Activated naive CD4-positive, alpha-beta T cell treated with anti-CD3 and anti-CD28 coated beads, Interleukin-2, amount 50 U/mL, for 24 hours (primary cell): ENCODE results near the gene ZNF521.

Source experiments
- H3K27ac Mint-ChIP-seq: one replicate; pipeline ENCODE4 v1.8.0; 2021; ENCODE audit warnings: mild to moderate bottlenecking, mixed read lengths
- H3K27me3 Mint-ChIP-seq: one replicate; pipeline ENCODE4 v1.8.0; 2021; ENCODE audit warnings: mixed read lengths
- H3K36me3 Mint-ChIP-seq: one replicate; pipeline ENCODE4 v1.8.0; 2021; ENCODE audit warnings: mixed read lengths
- H3K4me1 Mint-ChIP-seq: one replicate; pipeline ENCODE4 v1.8.0; 2021; ENCODE audit warnings: mixed read lengths
- H3K4me3 Mint-ChIP-seq: one replicate; pipeline ENCODE4 v1.8.0; 2021; ENCODE audit warnings: mild to moderate bottlenecking, mixed read lengths
- H3K9me3 Mint-ChIP-seq: one replicate; pipeline ENCODE4 v1.8.0; 2021; ENCODE audit warnings: mixed read lengths

Gene ZNF521

DNA sequence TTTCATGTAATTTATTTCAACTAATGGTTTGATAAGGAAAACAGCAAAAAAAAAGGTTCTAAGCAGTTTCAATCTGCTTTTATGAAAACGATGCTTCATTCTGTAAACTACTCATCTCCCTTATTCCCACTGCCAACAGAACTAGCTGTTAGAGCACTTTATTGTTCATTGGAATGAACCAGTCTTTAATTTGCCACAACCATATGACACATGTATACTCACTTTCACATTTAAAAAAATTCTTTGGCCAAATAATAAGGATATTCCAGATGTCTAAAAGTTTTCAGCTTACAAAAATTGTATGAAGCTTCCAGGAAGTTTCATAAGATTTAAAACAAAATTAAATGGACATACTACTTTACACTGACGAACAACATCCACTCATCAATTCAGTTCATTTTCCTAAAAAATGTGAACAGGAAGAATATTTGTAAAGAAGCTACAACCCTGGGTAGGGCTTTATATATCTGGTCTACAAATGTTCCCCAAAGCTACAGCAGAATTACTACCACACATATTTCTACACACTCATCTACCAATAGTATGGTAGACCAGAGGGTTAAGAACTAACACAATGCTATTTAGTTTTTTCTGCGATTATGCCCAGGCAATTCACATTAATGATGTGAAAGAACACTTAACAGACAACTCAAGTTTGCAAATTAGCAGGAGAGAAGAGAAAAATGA, 37.7 kb downstream of the ZNF521 start:
- no peaks in the 10 kb centered on the region for H3K9me3 Mint-ChIP-seq
- H3K4me1 Mint-ChIP-seq = no peaks in the 10 kb centered on the region
- no peak overlapping the region for H3K27ac Mint-ChIP-seq
- peaks cover 5% of the 10 kb centered on the region for H3K27me3 Mint-ChIP-seq
- H3K4me3 Mint-ChIP-seq = no peak overlapping the region
- H3K36me3 Mint-ChIP-seq = no peaks in the 10 kb centered on the region

DNA sequence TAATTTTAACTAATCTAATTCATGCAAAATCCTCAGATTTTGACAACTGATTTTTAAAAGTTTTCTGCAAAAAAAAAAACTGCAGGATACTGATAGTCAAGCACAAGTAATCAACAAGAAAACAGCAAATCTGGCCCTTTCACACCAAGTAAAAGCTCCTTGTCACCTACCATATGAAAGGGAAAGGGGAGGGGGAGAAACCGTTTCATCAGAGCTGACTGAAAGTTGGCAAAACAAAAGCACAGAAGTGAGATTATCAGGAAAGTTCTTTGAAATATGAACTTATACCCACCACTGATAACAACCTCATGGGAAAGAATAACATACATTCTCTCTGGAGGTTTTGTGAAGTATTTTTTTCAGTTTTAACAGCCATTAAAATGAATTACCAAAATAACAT, 38.7 kb downstream of the ZNF521 start:
- Mint-ChIP-seq H3K36me3 (no peaks in the 10 kb centered on the region), H3K4me3 (no peak overlapping the region), H3K27me3 (peaks cover 8% of the 10 kb centered on the region), H3K27ac (no peak overlapping the region), H3K9me3 (no peaks in the 10 kb centered on the region), H3K4me1 (no peaks in the 10 kb centered on the region)

DNA sequence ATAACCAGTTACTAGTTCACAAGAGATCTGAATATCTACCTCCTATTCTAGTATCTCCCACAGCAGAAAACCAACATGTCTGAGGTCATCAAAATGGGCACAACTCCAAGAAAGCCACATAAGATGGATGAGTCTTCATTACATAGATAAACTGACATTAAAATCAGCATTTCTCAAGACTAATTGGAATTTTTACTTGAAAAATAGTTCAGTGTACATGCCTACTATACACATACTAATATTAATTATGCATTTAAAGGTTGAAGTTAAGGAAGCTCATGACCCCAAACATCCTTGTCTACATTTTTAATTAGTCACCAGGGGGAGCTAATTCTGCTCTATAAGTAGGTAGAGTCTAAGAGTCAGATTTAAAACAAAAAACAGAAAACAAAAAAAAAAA, 41.9 kb downstream of the ZNF521 start:
- no peak overlapping the region for H3K27ac Mint-ChIP-seq
- H3K36me3 Mint-ChIP-seq = no peaks in the 10 kb centered on the region
- no peaks in the 10 kb centered on the region for H3K4me1 Mint-ChIP-seq
- peaks cover 5% of the 10 kb centered on the region for H3K27me3 Mint-ChIP-seq
- no peaks in the 10 kb centered on the region for H3K9me3 Mint-ChIP-seq
- no peak overlapping the region for H3K4me3 Mint-ChIP-seq

DNA sequence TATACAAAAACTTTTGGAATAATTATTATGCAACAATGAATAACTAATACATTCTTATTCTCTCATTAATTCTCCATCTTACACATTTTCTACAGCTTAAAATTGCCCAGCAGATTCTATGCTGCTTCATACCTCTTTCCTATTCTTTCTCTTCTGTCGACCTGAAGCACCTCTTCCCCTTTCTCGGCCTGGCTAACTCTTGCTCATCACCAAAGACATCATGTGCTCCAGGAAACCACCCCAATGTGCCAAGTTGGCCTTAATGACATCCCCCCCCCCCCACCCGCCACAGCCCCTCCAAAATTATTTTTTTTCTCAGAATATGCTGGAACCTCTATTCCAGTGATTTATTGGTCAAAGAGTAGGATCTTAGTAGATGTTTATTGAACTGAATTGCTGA, 43.6 kb downstream of the ZNF521 start:
- Mint-ChIP-seq H3K4me1 (no peaks in the 10 kb centered on the region), H3K4me3 (no peak overlapping the region), H3K9me3 (no peaks in the 10 kb centered on the region), H3K36me3 (no peaks in the 10 kb centered on the region), H3K27me3 (peaks cover 5% of the 10 kb centered on the region), H3K27ac (no peak overlapping the region)

DNA sequence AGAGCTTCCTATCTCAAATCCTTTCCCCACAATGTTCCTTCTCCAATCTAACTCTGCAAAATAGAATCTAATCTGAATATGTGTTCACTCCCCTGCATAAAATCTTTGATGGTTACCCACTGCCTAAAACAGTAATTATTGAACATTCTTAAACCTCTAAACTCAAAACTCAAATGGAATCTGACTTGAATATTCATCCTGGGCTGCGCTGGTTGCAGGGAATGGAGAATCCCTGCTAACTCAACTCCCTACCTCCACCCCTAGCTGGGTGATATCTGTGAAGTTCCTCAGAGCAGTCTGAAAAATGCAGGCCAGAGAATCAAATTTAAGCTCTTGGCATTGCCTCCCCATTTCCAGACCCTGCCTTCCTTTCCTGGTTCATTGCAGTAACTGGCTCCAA, 44.8 kb downstream of the ZNF521 start:
- peaks cover 5% of the 10 kb centered on the region for H3K27me3 Mint-ChIP-seq
- H3K4me3 Mint-ChIP-seq = no peak overlapping the region
- H3K9me3 Mint-ChIP-seq = no peaks in the 10 kb centered on the region
- no peak overlapping the region for H3K27ac Mint-ChIP-seq
- H3K4me1 Mint-ChIP-seq = no peaks in the 10 kb centered on the region
- no peaks in the 10 kb centered on the region for H3K36me3 Mint-ChIP-seq

DNA sequence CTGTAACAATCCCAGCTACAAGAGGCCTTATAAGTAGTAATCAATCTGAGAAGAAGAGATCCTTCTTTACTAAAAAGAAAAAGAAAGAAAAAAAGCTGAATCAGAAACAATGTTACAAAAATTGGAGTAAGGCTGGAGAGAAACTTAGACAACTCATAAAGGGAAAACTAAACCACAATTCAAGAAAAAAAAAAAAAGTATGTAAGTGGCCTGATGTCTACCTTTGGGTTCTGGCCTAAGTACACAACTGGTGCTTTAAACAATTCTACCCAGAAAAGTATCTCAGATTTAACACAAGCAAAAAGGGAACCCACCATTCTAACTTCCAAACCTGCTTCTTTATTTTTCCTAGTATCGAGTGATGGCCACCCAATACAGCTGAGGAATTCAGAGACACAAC, 45.3 kb downstream of the ZNF521 start:
- Mint-ChIP-seq H3K9me3 (no peaks in the 10 kb centered on the region), H3K36me3 (no peaks in the 10 kb centered on the region), H3K4me1 (no peaks in the 10 kb centered on the region), H3K27me3 (peaks cover 5% of the 10 kb centered on the region), H3K27ac (no peak overlapping the region), H3K4me3 (no peak overlapping the region)

DNA sequence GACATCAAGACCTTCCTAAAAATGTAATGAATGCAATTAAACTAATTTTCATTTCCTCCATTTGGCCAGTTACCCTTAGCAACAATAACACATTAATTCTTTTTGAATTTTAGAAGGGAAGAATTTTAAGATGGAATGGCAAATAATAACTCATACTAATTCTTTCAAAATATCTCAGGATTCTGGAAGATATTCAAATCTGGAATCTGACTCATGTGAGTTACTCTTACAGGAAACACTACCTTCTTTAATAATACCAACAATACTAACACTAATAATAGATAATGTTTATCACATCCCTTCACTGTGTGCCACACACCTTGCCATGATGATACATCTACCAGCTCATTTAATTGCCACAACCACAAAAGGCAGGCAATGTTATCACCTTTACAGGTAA, 46.4 kb downstream of the ZNF521 start:
- Mint-ChIP-seq H3K4me3 (no peak overlapping the region), H3K27ac (no peak overlapping the region), H3K4me1 (no peaks in the 10 kb centered on the region), H3K27me3 (peaks cover 5% of the 10 kb centered on the region), H3K9me3 (no peaks in the 10 kb centered on the region), H3K36me3 (no peaks in the 10 kb centered on the region)

DNA sequence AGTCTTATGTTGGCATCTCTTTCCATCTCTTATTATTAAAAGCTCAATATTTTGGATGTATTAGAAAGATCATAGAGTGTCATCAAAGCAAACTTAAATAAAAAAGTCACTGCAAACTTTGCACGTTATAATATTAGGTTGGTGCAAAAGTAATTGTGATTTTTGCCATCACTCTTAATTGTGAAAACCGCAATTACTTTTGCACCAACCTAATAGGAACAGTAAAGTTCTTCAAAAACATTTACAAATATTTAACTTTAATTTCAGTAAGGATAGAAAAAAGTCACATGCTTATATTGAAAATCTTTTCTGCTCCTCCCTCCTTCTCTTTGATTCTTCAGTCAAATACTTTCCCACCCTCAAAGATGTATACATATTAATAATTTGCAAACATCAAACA, 51.5 kb downstream of the ZNF521 start:
- Mint-ChIP-seq H3K4me1 (no peaks in the 10 kb centered on the region), H3K27me3 (peaks cover 2% of the 10 kb centered on the region), H3K4me3 (no peak overlapping the region), H3K9me3 (no peaks in the 10 kb centered on the region), H3K36me3 (no peaks in the 10 kb centered on the region), H3K27ac (no peak overlapping the region)

DNA sequence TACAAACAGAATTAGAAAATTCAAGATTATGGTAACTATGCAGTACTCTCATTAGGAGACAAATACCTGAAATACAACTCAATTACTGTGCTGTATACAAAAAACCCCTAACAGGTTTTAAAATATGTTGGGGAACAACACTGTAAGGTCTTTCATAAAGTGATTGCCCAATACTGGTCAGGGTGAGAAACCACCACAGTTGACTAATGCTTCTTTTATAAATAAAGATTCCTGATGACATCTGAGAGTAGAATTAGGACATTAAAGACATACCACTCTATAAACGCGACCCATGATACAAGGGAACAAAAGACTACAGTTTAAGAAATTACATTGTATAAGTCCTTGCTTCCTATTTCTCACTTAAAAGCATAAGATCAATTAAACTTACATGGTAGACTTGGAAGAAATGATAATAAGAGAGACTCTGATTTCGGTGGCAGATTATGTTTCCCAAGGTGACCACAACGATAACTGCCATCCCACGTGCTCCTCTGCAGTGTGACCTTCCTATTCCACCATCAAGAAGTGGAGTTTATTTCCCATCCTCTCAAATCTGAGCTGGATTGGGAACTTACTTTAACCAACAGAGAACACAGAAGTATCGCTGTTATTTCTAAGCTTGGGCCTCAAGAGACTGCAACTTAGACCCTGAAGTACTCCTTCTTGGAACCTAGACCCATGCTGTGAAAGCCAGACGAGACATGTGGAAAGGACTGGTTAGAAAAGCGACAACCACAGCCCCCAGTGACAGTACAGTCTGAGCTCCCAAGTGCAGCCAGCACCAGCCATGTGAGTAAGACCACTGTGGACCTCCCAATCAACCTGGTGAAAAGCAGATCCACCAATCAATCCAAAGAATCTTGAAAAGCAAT, 52.3 kb downstream of the ZNF521 start:
- Mint-ChIP-seq H3K4me1 (no peaks in the 10 kb centered on the region), H3K27ac (no peak overlapping the region), H3K4me3 (no peak overlapping the region), H3K9me3 (no peaks in the 10 kb centered on the region), H3K36me3 (no peaks in the 10 kb centered on the region), H3K27me3 (peaks cover 2% of the 10 kb centered on the region)

DNA sequence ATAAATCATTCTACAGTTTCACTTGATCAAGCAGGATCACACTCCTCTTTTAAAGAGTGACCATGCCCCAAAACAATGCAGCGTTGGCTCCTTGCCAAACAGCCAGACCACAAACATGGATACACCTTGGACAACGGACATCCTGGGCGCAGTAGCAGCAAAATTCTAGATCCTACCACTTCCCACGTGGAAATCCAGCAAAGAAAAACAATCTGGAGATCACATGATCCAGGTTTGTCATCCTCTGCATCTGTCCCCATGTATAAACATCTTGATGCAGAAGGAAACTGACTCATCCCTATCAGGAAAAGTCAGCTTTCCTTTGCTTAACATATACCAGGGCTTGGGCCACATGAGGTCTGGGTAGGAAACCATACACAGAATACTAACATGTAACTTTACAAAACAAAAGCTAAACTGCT, 53.1 kb downstream of the ZNF521 start:
- Mint-ChIP-seq H3K9me3 (no peaks in the 10 kb centered on the region), H3K27me3 (peaks cover 2% of the 10 kb centered on the region), H3K27ac (no peak overlapping the region), H3K4me3 (no peak overlapping the region), H3K36me3 (no peaks in the 10 kb centered on the region), H3K4me1 (no peaks in the 10 kb centered on the region)

DNA sequence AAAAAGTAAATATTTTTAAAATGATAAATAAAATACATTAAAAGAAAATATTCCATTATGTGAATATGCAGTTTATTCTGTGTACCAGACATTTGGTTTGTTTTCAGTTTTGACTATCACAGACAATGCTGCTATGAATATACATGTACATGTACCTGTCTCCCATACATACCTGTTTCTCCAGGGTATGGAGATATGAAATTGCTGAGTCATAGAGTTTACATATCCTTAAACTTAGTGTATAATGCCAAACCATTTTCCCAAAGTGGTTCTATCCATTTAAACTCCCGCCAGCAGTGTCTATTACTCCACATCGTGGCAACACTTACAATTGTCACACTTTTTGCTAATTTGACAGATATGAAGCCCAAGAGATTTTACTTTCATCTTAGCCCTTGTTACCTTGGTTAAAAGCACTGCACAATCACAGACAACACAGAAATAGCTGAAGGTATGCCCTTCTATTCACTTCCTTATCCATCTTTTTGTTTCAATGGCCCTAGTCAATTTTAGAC, 56.3 kb downstream of the ZNF521 start:
- Mint-ChIP-seq H3K36me3 (no peaks in the 10 kb centered on the region), H3K4me1 (no peaks in the 10 kb centered on the region), H3K4me3 (no peak overlapping the region), H3K9me3 (no peaks in the 10 kb centered on the region), H3K27me3 (peaks cover 7% of the 10 kb centered on the region), H3K27ac (no peak overlapping the region)

DNA sequence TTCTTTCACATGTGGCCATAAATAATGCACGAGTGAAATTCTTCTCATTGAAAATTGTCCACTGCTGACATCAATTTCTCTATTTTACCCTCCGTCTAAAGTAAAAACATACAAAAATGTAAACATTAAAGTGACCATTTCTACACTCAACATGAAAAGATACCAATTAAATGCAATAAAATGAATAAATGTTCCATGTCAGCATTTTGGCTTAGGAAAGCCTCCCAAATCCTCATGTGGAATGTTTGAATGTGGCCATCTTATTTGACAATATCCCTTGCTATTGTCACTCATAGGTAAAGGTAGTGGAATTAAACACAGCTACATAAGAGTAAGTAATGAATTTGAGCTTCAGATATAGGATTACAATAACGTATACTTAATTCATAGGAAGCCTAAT, 60.8 kb downstream of the ZNF521 start:
- Mint-ChIP-seq H3K36me3 (no peaks in the 10 kb centered on the region), H3K27ac (no peak overlapping the region), H3K4me3 (no peak overlapping the region), H3K27me3 (peaks cover 5% of the 10 kb centered on the region), H3K9me3 (no peaks in the 10 kb centered on the region), H3K4me1 (no peaks in the 10 kb centered on the region)

DNA sequence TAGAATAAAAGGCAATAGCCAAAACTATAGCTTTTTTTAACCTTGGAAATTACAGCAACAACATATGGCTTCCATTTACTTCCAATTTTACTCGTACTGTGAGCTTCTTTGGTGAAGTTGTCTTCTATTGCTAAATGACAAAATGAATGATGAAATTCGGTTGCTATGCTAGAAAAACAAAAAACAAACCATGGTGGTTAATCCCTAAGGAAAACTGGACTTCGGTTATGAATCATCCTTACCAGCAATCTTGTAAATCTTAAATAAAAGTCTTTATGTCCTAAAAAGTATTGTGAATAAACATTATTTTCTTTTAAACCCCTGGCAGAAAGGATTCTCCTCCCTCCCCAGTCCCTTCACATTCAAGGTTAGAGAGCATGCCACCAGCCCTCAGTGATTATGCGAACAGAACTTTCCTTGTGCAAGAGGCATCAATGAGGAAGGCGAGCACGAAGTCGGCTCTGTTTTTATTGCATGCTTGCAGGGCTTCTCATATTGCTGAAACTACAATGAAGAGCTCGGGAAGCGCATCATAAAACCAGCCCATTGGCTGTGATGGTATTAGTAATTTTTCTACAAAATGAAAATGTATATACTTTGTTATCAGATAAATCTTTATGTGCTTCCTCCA, 62.9 kb downstream of the ZNF521 start:
- H3K36me3 Mint-ChIP-seq = no peaks in the 10 kb centered on the region
- H3K4me3 Mint-ChIP-seq = no peak overlapping the region
- H3K9me3 Mint-ChIP-seq = no peaks in the 10 kb centered on the region
- H3K4me1 Mint-ChIP-seq = no peaks in the 10 kb centered on the region
- H3K27me3 Mint-ChIP-seq = peaks cover 5% of the 10 kb centered on the region
- no peak overlapping the region for H3K27ac Mint-ChIP-seq

DNA sequence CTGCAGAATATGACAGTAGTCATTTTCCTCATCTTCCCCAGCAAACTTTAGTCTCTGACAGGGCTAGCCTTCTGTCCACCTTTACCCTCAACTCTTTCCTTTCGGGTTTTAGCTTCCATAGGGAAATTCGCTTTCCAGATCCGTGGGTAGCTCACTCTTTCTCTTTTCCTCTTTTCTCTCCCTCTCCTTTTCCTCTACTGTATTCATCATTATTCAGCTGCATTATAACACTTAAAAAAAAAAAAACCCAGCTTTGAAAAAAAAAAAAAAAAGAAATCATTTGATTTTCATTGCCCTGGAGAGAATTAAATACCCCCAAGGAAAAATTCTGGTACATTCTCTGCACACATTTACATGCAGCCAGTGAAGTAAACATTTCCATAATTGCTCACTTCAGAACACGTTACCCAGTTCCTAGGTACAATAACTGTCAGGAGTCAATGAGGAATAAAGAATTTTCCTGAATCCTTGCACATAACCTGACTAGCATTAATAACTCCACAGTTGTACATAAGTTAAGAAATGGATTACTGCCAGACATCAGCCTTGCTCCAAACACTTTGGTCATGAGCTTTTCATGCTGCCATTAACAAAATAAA, 63.5 kb downstream of the ZNF521 start:
- Mint-ChIP-seq H3K27ac (no peak overlapping the region), H3K4me1 (no peaks in the 10 kb centered on the region), H3K36me3 (no peaks in the 10 kb centered on the region), H3K27me3 (peaks cover 5% of the 10 kb centered on the region), H3K9me3 (no peaks in the 10 kb centered on the region), H3K4me3 (no peak overlapping the region)

DNA sequence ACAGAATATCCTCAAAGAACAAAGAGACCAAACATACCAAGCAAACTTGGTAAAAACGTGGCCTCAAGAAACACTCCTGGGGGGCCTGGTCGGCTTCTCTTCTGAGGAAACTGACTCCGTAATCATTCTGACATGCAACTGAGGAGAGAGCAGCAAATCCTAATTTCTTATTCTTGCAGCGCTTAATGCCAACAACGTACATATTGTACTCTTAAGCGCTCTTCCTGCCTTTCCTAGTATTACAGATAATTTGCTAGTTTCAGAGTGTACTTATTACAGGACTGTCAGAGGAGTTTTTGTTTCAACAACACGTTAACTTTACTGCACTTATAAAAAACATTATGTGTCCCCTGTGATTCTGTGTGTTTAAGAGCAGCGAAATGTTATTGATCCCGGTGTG, 64.9 kb downstream of the ZNF521 start:
- Mint-ChIP-seq H3K36me3 (no peaks in the 10 kb centered on the region), H3K27me3 (peaks cover 2% of the 10 kb centered on the region), H3K27ac (no peak overlapping the region), H3K9me3 (no peaks in the 10 kb centered on the region), H3K4me1 (no peaks in the 10 kb centered on the region), H3K4me3 (no peak overlapping the region)
